ENCODE measurements around the gene PAFAH1B2.

Gene PAFAH1B2

DNA sequence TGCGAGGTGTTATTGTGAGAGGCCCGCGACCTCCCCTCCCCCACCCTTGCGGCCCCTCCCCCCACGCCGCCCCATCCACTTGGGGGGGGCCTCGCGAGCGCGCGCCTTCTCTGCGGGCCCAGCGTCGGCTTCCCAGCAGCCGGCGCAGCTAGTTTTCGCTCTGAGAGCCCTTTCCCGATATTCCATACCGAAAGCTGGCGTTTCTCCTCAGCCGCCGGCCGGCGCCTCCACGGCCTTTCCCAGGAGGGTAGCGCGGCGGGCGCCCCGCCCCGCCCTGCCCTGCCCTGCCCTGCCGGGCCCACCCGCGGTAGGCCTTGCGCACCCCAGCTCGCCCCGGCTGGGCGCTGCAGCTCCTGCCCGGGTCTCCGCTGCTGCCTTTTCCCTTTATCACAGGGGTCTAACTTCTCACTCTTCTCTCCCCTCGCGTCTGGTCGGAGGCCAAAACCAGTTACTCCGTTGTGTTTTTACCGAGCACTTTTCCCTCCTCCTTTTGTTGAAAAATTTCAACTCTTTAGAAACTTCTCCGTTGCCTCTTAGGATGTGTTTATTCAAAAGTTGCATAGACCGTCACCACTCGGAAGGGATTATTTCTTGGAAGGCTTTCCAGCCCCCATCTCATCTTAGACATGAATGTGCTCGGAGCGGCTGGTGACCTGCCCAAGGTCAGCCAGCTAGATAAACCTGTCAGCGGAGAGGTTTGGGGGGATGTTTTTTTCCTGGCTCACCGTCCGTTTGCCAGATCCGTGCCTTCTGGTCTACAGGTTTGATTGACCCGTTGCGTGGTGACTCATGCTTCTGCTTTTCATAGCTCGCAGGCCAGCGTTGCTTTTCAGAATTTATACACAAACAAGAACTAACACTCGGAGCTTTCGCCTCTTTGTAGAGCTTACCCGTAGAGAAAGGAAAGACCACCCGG, 648 bp downstream of the PAFAH1B2 start:
- in situ Hi-C loops (cut with MboI; ENCODE audit: low pct_unique_long_range_greater_than_20kb, low sequenced_read_pairs, unreplicated experiment), result no loop called here
- DNase-seq (ENCODE audit: low spot score), result peak; percentile 72

DNA sequence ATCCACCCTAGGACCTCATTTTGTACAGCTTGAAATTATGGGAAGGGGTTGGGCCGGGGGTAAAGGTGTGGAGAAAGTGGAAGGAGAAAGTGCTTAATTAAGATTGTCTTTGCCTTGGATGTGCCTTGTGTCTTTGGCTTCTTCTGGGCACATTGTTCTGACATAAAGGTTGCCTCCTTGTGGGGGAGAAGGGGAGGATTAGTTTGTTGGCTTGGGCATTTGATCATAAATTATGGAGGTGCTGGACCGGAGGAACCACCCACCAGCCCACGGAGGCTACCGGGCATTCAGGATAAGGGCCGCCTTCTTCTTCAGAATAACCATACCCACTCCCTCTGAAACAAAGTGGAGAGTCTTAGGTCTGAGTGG, 1.3 kb downstream of the PAFAH1B2 start:
- peak; percentile 33 for DNase-seq (ENCODE audit: low spot score)
- in situ Hi-C loops (cut with MboI; ENCODE audit: low pct_unique_long_range_greater_than_20kb, low sequenced_read_pairs, unreplicated experiment), result no loop called here

More for the DNA sequence above, 648 bp downstream of the PAFAH1B2 start:
- TF ChIP-seq, protein P1, sequence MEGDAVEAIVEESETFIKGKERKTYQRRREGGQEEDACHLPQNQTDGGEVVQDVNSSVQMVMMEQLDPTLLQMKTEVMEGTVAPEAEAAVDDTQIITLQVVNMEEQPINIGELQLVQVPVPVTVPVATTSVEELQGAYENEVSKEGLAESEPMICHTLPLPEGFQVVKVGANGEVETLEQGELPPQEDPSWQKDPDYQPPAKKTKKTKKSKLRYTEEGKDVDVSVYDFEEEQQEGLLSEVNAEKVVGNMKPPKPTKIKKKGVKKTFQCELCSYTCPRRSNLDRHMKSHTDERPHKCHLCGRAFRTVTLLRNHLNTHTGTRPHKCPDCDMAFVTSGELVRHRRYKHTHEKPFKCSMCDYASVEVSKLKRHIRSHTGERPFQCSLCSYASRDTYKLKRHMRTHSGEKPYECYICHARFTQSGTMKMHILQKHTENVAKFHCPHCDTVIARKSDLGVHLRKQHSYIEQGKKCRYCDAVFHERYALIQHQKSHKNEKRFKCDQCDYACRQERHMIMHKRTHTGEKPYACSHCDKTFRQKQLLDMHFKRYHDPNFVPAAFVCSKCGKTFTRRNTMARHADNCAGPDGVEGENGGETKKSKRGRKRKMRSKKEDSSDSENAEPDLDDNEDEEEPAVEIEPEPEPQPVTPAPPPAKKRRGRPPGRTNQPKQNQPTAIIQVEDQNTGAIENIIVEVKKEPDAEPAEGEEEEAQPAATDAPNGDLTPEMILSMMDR (IDR thresholded peaks at IDR 0.05; ENCODE audit: extremely low read depth, insufficient read depth, missing control alignments), result no peak

DNA sequence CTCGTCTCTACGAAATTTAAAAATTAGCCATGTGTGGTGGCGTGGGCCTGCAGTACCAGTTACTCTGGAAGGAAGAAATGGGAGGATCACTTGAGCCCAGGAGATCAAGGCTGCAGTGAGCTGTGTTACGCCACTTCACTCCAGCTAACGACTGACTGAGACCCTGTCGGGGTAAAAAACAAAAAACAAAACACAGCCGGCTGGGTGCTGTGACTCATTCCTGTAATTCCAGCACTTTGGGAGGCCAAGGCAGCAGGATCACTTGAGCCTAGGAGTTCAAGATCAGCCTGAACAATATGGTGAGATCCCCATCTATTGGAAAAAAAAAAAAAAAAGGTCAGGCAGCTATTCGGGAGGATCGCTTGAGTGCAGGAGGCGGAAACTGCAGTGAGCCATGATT, 2.4 kb downstream of the PAFAH1B2 start:
- TF ChIP-seq, protein P1 (IDR thresholded peaks at IDR 0.05; ENCODE audit: extremely low read depth, insufficient read depth, missing control alignments), result no peak
- in situ Hi-C loops (cut with MboI; ENCODE audit: low pct_unique_long_range_greater_than_20kb, low sequenced_read_pairs, unreplicated experiment), result no loop called here
- no peak for DNase-seq (ENCODE audit: low spot score)

More for the DNA sequence above, 1.3 kb downstream of the PAFAH1B2 start:
- TF ChIP-seq, protein P1 (IDR thresholded peaks at IDR 0.05; ENCODE audit: extremely low read depth, insufficient read depth, missing control alignments), result no peak

DNA sequence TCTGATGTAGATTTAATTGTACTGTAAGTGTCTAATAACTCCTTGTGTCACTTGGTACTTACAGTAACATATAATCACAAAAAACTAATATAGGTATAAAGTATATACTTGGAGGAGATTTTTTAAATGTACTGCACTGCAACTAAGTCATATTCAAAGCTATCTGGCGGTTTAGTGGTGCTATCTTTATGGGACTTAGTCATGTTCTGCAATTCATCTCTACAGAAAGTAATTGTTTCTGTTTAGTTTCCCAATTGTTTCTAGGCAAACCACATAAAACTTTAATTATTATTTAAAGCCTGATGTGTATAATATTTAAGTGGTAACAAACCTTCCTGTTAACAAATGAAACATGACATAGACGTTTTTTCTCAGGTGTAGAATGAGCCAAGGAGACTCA, 8.0 kb downstream of the PAFAH1B2 start:
- in situ Hi-C loops (cut with MboI; ENCODE audit: low pct_unique_long_range_greater_than_20kb, low sequenced_read_pairs, unreplicated experiment), result no loop called here
- TF ChIP-seq, protein P1 (IDR thresholded peaks at IDR 0.05; ENCODE audit: extremely low read depth, insufficient read depth, missing control alignments), result no peak
- DNase-seq (ENCODE audit: low spot score), result no peak

DNA sequence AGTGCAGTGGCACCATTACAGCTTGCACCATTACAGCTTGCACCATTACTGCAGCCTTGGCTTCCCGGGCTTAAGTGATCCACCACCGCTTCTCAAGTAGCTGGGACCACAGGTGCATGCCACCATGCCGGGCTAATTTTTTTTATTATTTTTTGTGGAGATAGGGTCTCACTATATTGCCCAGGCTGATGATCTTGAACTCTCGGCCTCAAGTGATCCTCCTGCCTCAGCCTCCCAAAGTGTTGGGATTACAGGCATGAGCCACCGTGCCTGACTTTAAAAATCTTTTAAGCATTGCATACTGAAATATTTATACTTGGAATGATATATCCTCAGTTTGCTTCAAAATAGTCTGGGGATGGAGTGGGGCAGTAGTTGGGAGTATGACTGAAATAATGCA, 10.4 kb downstream of the PAFAH1B2 start:
- TF ChIP-seq, protein P1 (IDR thresholded peaks at IDR 0.05; ENCODE audit: extremely low read depth, insufficient read depth, missing control alignments), result no peak
- in situ Hi-C loops (cut with MboI; ENCODE audit: low pct_unique_long_range_greater_than_20kb, low sequenced_read_pairs, unreplicated experiment), result no loop called here

DNA sequence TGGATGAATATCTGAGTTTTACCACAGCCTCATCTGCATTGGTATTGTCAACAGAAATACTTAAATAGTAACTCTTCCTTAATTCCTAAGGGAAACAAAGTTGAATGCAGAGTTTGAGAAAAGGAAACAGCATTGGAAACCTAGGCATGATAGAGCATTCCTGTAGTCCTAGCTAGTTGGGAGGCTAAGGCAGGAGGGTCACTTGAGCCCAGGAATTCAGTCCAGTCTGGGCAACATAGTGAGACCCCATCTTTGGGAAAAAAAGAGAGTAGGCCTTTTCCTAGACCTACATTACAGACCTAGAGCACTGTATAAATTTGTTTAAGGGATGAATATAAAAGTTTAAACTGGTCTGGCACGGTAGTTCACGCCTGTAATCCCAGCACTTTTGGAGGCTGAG, 13.4 kb downstream of the PAFAH1B2 start:
- TF ChIP-seq, protein P1 (IDR thresholded peaks at IDR 0.05; ENCODE audit: extremely low read depth, insufficient read depth, missing control alignments), result no peak
- in situ Hi-C loops (cut with MboI; ENCODE audit: low pct_unique_long_range_greater_than_20kb, low sequenced_read_pairs, unreplicated experiment), result no loop called here
- no peak for DNase-seq (ENCODE audit: low spot score)

More for the DNA sequence above, 10.4 kb downstream of the PAFAH1B2 start:
- no peak for DNase-seq (ENCODE audit: low spot score)
